H7 (cell line): ENCODE measurements around the gene VWA5B2. TPM values are rescaled to one million over a fixed set of nuclear protein-coding genes. Genes with fewer than 3 reads are reported as not detected.

ENCODE experiments used
- DNase-seq: peaks from one replicate; pipeline ENCODE4 v3.0.0; 2012
- H3K27me3 ChIP-seq: 2 replicates; pipeline ENCODE4 v1.6.0; 2011; ENCODE audit warnings: mild to moderate bottlenecking, low read length; ENCODE audit not compliant: control insufficient read depth, insufficient read depth
- H3K36me3 ChIP-seq: replicated peaks from 2 replicates; pipeline ENCODE4 v1.5.1; 2011; ENCODE audit warnings: low read length; ENCODE audit not compliant: control insufficient read depth, insufficient read depth
- H3K4me3 ChIP-seq: 2 replicates; pipeline ENCODE4 v1.5.1; 2011; ENCODE audit warnings: low read depth, mild to moderate bottlenecking, control low read depth, low read length, moderate library complexity; ENCODE audit not compliant: insufficient read depth
- total RNA-seq: library from RNA; depleted of rRNA; stranded (reverse); fragments of >200 nt; shearing (Covaris generic); gene quantifications from 2 replicates; pipeline ENCODE4 v1.2.3, GENCODE V29; 2014

VWA5B2 gene
- total RNA-seq, 1 experiment from 2014 or later = not detected

DNA sequence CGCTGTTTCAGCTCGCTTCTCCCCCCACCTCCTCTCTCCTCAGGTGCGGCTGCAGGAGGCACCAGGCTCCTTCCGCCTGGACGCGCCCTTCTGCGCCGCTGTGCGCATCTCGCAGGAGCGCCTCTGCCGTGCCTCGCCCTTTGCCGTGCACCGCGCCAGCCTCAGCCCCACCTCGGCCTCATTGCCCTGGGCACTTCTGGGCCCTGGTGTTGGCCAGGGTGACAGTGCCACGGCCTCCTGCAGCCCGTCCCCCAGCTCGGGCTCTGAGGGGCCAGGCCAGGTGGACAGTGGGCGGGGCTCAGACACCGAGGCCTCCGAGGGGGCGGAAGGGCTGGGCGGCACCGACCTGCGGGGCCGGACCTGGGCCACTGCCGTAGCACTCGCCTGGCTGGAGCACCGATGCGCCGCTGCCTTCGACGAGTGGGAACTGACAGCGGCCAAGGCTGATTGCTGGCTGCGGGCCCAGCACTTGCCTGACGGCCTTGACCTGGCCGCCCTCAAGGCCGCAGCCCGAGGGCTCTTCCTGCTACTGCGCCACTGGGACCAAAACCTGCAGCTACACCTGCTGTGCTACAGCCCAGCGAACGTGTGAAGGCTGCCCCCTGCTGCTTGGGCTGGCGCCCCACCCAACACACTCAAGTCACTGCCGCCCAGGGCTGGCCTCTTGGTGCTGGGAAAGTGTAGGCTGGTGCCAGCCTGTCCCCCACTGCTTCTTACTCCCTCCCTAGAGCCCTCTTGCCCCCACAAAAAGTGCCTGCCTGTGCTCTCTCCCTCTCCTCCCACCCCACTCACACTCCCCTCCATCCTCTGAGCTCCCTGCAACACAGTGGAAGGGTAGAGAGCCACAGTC, 12.3 kb downstream of the VWA5B2 start:
- Histone ChIP-seq H3K36me3 (peaks cover 25% of the 10 kb centered on the region), H3K4me3 (peak overlapping the region; percentile 23; the same call in 1 of the 2 replicates), H3K27me3 (no peaks in the 10 kb centered on the region; the same call in 1 of the 2 replicates)
- DNase-seq = peak; percentile 90

DNA sequence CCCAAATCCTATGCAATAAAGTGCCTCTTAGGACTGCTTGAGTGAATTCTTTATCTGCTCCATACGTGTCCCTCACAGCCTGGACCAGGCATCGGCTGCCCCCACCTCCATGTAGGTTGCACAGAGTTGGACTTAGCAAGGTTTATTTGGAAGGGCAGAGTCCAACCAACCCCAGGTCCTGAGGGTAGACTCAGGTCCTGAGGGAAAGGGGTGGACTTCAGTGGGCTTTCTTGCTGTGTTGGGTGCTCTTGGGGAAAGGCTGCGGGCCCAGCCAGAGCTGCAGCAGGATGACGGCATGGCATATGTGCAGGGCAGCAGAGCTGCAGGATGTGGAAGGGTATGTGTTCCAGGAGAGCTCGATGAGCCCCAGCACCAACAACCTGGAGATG, 12.9 kb downstream of the VWA5B2 start:
- peak; percentile 23 for DNase-seq
- H3K36me3 ChIP-seq = peaks cover 25% of the 10 kb centered on the region
- H3K4me3 ChIP-seq = no peak overlapping the region
- no peaks in the 10 kb centered on the region; the same call in 1 of the 2 replicates for H3K27me3 ChIP-seq

DNA sequence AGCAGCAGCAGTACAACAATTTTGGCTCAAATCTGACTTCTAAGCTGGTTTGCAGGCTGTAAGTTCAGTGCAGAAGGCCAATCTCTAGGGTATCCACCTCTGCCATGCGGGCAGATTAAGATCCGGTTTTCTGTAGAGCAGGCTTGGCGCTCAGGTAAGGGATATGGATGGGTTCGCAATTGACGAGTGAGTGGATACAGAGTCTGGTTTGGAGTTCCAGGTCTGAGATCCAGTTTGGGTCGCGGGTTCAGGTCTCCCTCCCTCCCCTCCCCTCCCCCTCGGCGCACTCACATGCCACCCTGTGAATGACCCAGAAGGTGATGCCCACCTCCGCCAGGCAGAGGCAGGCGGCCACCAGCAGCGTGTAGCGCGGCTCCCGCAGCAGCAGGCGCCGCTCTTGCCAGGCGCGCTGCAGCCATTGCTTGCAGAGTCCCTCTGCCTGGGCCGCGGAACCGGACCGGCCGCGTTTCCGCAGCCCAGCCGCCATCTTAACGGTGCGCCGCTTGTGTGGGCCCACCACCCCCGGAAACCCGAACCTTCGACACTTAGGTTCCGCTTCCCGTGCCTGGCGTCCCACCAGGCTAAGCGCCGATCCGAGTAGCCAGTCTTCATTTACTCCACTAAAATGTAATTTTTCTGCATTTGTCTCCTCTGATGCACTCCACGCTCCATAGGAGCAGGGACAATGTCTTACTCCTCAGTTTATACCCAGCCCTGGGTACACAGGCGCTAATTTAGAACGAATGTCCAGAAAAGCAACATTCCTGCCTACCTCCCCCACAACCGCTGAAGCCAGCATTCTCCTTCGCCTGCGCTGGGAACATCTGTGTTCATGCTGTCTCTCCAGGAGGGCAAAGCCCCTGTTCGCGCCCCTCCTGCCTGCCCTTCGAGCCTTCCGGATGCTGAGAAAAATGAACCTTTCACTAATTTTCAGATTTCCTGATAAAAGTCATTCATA, 19.3 kb downstream of the VWA5B2 start, which contains the start of gene ALG3:
Gene ALG3, minus strand, starts transcription at position 509 of the 958 bp plus-strand sequence. Its CDS starts 22 bp downstream, at position 487.
- peak; percentile 93 for DNase-seq
- Histone ChIP-seq H3K27me3 (no peaks in the 10 kb centered on the region), H3K4me3 (peak within 1 kb of the TSS; percentile 90), H3K36me3 (peaks cover 15% of the 10 kb centered on the region)

DNA sequence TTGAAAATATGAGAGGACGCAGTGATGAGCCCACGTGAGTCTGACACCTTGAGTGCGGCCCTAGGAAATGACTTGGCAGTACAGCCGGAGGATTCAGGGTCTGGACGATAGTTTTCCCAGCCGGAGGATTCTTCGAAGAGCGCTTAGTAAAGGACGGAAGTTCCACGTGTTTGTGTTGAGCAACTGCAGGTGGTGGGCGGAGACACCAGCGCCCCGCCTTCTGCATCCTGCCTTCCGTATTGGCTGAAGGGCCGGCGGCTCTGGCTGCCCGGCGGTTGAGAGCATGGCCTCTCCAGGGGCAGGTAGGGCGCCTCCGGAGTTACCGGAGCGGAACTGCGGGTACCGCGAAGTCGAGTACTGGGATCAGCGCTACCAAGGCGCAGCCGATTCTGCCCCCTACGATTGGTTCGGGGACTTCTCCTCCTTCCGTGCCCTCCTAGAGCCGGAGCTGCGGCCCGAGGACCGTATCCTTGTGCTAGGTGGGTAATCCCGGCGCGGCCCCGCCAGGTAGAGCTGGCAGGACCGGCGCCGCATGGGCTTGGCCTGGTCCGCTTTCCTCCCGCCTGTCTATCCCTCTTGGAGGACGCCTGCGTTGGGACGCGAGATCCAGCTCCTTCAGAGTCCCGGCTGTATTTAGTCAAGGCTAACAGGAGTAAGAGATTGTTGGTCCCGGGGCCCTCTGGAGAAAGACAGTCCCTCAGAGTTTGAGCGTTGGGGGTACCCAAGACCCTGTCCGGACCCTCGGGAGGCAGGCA, 20.2 kb downstream of the VWA5B2 start, which contains the start of gene EEF1AKMT4:
Gene EEF1AKMT4, plus strand, starts transcription at position 261 of the 755 bp plus-strand sequence. Its CDS starts 23 bp downstream, at position 284.
- Histone ChIP-seq H3K36me3 (peaks cover 9% of the 10 kb centered on the region), H3K4me3 (peak within 1 kb of the TSS; percentile 90), H3K27me3 (no peaks in the 10 kb centered on the region)
- DNase-seq = peak; percentile 97

DNA sequence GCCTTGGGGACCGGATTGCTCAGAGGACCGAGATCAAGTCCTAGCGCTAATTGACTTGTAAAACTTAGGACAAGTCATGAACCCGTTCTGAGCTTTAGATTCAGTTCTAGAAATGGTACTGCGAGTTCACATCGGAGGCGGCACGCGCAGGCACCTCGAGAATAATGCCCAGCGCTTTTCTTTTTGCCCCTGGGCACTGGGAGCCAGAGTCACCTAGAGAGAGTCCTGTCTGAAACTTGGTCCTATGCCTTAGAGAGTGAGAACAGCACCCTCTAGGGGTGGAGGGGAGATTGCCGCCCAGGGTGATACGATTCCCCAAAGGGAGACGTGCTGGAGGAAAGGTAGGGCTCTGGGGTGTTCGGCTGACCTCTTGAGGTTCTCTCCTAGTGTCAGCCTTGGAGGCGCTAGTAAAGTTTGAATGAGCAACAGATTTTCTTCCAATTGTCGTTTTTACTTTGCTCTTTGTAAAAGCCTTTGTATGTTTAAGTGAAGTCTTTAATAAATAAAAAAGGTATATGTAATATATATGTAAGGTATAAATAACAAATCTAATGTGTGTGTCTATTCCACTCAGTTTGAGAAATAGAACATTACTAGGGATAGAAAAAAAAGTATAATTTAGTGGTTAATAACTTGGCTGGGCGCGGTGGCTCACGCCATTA, 20.9 kb downstream of the VWA5B2 start:
- H3K4me3 ChIP-seq = peak overlapping the region; percentile 76
- peaks cover 3% of the 10 kb centered on the region for H3K36me3 ChIP-seq
- H3K27me3 ChIP-seq = no peaks in the 10 kb centered on the region
- peak; percentile 94 for DNase-seq

DNA sequence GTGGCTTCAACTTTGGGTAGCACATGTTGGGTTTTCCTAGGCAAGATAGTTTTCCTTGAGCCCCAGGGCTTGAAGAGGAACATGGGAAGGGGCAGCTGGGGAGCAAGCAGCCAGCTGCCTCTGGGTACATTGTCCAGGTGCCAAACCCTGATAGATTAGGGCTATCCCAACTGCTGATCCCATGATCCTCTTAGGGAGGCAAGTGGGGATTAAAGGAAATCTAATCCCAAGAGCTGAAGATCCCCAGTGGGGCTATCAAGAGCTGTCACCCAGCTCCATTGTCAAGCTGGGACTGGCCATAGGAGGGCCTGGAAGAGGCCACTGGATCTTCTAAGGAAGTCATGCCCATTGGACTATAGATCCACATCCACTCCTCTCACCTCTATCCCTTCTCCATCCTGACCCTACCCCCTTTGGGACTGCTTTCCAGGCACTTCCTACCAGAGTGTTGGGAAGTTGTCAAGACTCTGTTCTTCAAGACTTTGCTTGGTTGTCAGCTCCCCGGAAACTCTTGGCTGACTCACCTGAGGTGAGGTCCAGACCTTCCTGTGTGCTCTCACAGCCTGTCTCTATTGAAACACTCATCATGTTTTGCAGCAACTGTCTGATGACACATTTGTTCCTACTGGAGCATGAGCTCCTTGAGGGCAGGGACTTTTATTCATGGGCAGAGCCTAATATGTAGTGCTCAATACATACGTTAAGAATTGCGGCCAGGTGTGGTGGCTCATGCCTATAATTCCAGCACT, 26.1 kb downstream of the VWA5B2 start:
- DNase-seq = peak; percentile 18
- H3K36me3 ChIP-seq = no peaks in the 10 kb centered on the region
- H3K4me3 ChIP-seq = no peak overlapping the region
- H3K27me3 ChIP-seq = peaks cover 29% of the 10 kb centered on the region

DNA sequence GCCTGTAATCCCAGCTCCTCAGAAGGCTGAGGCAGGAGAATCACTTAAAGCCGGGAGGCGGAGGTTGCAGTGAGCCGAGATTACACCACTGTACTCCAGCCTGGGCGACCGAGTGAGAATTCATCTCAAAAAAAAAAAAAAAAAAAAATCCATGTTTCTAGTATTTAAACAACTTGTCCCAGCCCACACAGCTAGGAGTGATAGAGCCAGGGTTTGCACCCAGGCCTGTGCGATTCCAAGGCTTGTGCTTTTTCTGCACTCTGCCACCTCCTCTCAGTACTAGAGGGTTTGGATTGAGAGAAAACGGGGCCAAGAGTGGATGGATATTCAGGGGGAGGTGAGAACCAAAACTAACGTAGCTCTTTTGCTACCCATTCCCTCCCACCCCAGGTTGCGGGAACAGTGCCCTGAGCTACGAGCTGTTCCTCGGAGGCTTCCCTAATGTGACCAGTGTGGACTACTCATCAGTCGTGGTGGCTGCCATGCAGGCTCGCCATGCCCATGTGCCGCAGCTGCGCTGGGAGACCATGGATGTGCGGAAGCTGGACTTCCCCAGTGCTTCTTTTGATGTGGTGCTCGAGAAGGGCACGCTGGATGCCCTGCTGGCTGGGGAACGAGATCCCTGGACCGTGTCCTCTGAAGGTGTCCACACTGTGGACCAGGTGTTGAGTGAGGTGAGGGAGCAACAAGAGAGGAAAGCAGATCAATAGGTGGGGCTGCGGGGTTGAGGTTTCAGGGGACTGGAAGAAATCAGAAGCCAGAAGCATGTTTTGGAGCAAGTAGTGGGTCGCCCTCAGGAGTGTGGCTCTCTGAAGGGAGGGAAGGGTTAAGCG, 27.9 kb downstream of the VWA5B2 start:
- H3K27me3 ChIP-seq = peaks cover 43% of the 10 kb centered on the region
- H3K4me3 ChIP-seq = no peak overlapping the region
- peak; percentile 19 for DNase-seq
- H3K36me3 ChIP-seq = no peaks in the 10 kb centered on the region

DNA sequence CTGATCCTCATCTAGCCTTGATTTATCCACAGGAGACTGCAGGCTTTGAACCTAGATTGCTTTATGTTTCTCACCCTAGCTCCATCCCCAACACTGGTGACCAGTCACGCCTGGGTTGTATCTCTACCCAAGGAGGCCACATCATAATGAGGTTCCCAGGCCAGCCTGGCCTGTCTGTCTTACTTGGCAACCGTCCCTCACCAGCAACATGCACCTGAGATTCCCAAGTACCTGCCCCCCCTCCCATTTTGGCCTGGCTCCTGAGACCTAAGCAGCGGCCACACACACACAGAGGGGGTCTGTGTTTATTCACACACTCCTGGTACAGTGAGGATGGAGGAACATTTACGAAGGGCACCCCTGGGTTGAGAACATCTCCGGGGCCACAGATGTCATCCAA, 29.5 kb downstream of the VWA5B2 start:
- no peak overlapping the region for H3K4me3 ChIP-seq
- no peaks in the 10 kb centered on the region for H3K36me3 ChIP-seq
- DNase-seq = peak; percentile 36
- peaks cover 56% of the 10 kb centered on the region for H3K27me3 ChIP-seq

DNA sequence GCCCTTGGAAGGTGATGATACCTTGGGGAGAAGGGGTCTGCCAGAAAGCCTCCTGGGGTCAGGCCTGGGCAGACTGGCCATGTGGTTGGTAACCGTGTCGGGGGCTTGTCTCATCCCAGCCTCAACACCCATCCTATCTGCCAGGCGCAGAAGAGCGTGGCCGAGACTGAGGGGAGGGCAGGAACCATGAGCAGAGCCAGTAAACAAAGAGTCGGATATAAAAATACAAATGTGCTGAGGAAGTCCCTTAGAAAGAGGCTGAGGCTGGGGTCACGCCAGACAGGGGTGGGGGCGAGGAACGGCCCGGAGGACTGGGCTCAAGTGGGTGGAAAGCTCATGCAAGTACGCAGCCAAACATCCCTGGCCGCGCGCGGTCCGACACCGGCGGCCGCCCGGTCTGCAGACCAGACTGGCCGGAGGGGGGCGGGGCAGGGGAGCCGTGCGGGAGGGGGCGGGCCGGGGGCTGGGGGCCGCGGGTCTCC, 30.1 kb downstream of the VWA5B2 start:
- no peak for DNase-seq
- Histone ChIP-seq H3K27me3 (peaks cover 56% of the 10 kb centered on the region), H3K4me3 (no peak overlapping the region), H3K36me3 (no peaks in the 10 kb centered on the region)

DNA sequence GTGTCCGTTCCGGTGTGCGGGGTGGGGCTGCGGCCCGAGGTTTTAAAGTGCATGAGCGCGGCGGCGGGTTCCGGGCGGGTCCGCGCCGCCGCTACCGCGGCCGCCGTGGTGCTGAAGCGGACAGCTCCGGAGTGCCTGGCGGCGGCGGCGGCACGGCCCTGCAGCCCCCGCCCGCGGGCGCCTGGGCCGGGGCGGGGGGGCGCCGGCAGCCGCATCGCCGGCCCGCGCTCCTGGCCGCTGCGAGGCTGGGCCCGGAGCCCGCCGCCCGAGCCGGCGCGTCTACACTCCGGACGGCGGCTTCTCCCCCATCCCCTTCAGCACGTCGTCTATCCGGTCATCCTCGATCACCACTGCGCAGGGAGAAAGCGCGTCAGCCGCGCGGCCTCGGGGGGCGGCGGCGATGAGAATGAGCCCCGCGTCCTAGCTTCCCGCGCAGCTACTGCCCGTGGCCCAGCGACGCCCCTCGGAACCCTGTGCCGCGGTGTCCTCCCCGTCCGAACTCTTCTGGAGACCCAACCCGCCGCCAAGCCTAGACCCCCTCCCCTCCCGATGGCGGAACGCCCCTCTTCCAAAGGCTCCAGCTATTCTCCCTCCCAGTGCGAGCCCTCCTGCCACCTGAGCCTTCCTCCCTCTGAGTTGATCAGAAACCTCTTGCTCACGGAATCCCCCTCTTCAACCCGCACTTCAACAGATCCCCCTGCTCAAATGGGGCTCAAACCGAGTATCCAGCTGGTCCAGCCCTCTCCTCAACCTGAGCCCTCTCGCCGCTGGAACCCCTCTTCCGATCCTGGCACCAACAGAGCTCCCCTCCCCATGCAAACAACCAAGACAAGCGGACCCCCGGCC, 30.7 kb downstream of the VWA5B2 start:
- no peaks in the 10 kb centered on the region for H3K36me3 ChIP-seq
- H3K4me3 ChIP-seq = peak overlapping the region; percentile 74
- peak; percentile 96 for DNase-seq
- peaks cover 56% of the 10 kb centered on the region for H3K27me3 ChIP-seq

DNA sequence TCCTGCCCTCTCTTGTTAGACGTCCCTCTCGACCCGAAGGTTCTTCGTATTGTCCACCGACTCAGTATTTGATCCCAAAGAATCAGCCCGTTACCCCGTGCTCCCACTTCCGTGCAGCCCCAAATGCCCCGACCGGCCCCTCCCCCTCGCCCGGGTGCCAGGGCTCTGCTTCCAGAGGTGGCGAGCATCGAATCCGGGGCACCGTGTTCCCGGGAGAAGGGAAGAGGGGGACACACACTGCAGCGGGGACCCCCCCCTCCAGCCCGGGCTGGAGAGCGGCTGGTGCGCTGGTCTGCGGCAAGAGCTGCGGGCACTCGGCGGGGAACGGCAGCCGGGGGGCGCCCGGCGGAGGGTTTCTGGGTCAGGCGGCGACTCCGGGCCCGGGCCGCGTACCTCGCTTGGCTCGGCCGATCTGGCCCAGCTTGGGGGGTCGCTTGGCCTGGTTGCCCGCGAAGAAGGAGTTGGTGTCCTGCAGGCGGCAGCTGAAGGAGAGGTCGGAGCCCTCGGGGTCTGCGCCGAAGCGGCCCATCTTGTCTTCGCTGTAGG, 31.4 kb downstream of the VWA5B2 start:
- H3K27me3 ChIP-seq = peaks cover 56% of the 10 kb centered on the region

More for the DNA sequence above, 31.4 kb downstream of the VWA5B2 start:
- peak; percentile 82 for DNase-seq
- H3K36me3 ChIP-seq = no peaks in the 10 kb centered on the region
- peak overlapping the region; percentile 74 for H3K4me3 ChIP-seq
